GM12873 (cell line): ENCODE data around the gene KLHL35.

ENCODE experiments used
- TF ChIP-seq, protein P1 (sequence below): IDR thresholded peaks from 2 replicates; pipeline ENCODE4 v1.5.1; 2012; ENCODE audit warnings: low read depth, mild to moderate bottlenecking, moderate library complexity, low read length, control low read depth; ENCODE audit not compliant: insufficient read depth; ENCODE audit errors: missing control alignments

KLHL35 gene

DNA sequence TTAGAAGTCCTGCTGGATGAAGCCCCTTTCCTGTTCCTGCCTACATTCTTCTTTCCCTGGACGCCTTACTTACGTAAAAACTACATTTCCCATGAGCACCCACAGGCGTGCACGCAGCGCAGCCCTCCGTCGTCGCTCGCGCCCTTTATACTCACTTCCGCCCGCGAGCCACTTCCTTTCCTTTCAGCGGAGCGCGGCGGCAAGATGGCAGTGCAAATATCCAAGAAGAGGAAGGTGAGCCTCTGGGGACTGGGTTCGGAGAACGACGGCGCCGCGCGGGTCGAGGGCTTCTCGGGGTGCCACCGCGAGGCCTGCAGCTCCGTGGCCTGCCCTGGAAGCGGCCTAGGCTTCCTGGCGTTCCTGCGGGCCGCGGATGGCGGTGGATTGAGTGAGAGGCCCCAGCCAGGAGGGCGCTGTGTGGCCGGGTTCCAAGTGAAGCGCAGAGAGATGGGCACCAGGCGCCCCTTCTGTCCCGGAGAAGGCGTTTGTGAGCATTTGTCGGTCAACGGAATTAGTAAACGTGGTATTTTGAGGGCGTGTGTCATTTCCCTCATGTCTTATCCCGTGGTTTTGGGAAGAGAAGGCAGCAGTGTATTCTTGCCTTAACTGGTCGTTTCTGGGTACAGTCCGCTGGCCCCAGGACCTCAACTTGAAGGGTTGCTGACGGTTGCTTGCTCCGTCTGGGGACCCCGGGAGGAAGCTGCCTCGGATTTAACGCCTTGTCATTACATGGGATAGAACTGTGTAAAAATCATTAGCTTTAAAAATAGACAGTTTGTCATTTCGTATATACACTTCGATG, 33.5 kb downstream of the KLHL35 start, which contains the start of gene RPS3:
RPS3 (plus strand) TSS at position 175 of the 802 bp plus-strand sequence; CDS start at position 205, 30 bp downstream.
- TF ChIP-seq, protein P1, sequence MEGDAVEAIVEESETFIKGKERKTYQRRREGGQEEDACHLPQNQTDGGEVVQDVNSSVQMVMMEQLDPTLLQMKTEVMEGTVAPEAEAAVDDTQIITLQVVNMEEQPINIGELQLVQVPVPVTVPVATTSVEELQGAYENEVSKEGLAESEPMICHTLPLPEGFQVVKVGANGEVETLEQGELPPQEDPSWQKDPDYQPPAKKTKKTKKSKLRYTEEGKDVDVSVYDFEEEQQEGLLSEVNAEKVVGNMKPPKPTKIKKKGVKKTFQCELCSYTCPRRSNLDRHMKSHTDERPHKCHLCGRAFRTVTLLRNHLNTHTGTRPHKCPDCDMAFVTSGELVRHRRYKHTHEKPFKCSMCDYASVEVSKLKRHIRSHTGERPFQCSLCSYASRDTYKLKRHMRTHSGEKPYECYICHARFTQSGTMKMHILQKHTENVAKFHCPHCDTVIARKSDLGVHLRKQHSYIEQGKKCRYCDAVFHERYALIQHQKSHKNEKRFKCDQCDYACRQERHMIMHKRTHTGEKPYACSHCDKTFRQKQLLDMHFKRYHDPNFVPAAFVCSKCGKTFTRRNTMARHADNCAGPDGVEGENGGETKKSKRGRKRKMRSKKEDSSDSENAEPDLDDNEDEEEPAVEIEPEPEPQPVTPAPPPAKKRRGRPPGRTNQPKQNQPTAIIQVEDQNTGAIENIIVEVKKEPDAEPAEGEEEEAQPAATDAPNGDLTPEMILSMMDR, result peak; percentile 27

DNA sequence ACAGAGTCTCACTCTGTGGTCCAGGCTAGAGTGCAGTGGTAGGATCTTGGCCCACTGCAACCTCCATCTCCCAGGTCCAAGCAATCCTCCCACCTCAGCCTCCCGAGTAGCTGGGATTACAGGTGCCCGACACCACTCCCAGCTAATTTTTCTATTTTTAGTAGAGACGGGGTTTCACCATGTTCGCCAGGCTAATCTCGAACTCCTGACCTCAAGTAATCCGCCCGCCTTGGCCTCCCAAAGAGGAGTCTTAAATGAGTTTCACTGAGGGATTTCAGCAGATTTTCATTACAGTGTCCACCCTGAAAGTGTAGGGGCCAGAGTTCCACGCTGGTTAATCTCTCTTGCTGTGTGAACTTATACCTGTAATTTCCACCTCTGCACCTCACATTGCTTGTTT, 34.1 kb downstream of the KLHL35 start:
- TF ChIP-seq, protein P1, result no peak

DNA sequence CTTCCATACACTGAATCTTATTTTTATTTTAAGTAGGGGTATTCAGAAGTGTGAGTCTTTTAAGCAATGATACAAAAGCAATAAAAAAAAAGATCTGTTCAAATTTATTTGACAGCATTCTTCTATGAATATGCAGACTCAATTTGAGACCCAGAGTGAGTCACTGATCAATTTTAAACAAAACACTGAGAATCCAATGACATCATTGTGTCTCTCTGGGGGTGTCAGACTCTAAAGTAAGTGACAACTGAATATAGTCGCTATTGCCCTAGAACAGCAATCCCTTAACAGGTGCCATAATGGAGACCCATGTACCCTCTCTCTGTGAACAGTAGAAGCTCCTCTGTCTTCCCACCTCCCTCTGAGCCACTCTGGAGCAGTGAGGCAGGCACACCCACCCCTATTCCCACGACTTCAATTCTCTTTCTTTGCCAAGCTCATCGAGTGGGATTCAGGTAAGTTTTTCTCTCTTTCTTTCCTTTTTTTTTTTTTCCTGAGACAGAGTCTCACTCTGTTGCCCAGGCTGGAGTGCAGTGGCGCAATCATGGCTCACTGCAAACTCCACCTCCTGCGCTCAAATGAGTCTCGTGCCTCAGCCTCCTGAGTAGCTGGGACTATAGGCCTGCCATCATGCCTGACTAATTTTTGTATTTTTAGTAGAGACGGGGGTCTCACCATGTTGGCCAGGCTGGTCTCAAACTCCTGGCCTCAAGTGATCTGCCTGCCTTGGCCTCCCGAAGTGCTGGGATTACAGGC, 38.7 kb downstream of the KLHL35 start:
- TF ChIP-seq, protein P1, result no peak

DNA sequence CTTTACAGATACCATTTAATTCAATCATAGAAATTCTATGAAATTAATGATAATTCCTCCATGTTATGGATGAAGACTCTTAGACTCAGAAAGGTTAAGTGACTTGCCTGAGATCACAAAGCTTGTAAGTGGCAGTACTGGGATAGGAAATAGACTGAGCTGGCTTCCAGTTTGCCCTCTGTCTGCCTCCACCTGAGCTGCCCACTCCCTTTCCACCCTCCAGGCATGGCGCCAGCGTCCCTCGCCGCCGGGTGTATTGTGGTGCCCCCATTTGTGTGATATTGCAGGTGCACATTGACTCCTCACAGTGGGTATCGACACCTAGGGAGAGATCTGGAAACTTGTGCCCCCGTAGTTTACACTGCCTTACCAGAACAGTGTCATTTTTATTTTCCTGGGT, 43.1 kb downstream of the KLHL35 start:
- TF ChIP-seq, protein P1, result no peak

DNA sequence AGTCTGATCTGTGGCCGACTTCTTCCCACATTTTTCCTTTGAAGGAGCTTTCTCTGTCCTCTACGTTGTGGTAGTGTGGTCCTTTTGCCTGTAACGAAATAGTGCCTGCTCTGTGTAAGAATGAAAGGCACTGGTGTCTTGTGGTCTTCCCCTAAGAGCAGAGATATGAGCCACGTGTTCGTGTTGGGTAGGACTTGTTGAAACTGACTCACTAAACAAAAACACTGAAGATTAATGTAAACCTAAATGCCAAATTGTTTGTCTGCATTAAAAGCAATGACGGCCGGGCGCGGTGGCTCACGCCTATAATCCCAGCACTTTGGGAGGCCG, 43.8 kb downstream of the KLHL35 start:
- TF ChIP-seq, protein P1, result no peak

DNA sequence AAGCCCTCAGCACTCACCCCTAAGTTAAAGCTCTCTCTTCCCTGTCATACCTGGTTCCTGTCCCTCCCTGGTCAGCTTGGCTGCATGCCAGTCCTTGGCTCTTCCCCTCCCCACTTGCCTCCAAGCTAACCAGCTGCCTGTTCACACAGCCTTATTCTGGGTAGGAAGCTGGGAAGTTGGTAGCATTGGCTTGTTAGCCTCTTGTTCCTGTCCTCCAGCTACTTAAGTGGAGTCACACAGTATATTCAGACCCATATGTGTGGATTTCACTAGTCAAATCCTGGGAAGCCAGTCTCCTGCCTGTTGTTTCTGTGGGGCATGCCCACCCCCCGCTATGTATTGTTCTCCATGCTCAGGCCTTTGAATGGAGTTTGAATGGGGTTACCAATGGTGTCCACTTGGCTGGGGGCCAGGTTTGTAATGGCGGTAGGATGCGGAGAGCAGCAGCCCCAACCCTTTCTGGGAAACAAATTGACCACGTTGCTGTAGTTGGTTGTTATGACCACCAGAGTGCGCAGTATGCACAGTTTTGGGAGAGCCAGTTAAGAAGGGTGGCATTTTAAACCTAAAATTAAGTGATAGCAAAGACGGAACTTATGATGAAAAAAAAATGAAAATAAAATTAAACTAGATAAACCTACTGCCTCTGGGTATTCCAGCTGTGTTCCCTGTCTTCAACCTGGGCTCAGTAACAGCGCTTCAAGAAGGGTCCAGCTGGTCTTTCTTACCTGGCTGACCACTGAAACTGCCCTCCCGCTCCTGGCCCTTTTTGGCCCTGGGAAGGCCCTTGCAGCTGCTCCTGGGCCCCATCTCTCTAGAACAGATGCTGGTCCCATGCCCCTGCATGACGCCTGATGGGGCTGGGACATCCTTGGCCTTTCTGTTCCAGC, 44.4 kb downstream of the KLHL35 start:
- TF ChIP-seq, protein P1, result peak; percentile 75
